ENCODE measurements around the gene SF3B2. TPM values are rescaled to one million over a fixed set of nuclear protein-coding genes. Genes with fewer than 3 reads are reported as not detected.
A peak's percentile ranks its signal among the peaks of the same experiment; 100 is the strongest.

SF3B2 gene
- total and polyA plus RNA-seq, 2 donors (not counting 1 experiment from before 2014, with no cell fraction given) = 87.7 to 108 TPM

GRCh38 chr11:66115638-66116301 lies 63.6 kb downstream of the SF3B2 start:
- Histone ChIP-seq H3K36me3 (ENCODE audit: control insufficient read depth, insufficient read depth, low read length) (no peaks in the 10 kb centered on the region), H3K4me1 (ENCODE audit: control insufficient read depth, extremely low read depth, insufficient read depth, low read length) (peaks cover 21% of the 10 kb centered on the region), H3K4me3 (replicated peaks in 1 of 4; ENCODE audit: control extremely low read depth in 1 of 4, insufficient read depth in 1 of 4, low read depth in 3 of 4, low read length in 4 of 4) (no peak overlapping the region), H3K9me3 (ENCODE audit: control insufficient read depth, insufficient read depth, low read depth, low read length) (no peaks in the 10 kb centered on the region), H3K27ac (ENCODE audit: insufficient read depth, low read length) (no peak overlapping the region), H2AFZ (ENCODE audit: low read length) (no peak overlapping the region), H4K20me1 (ENCODE audit: control insufficient read depth, extremely low read depth, insufficient read depth, low read length) (no peaks in the 10 kb centered on the region), H3K4me2 (ENCODE audit: extremely low read depth, insufficient read depth, low read length) (no peak overlapping the region), H3K9ac (ENCODE audit: insufficient read depth, low read length) (no peak overlapping the region), H3K79me2 (ENCODE audit: control insufficient read depth, insufficient read depth, low read length) (peaks cover 10% of the 10 kb centered on the region), H3K27me3 (ENCODE audit: control insufficient read depth, insufficient read depth, low read length) (no peaks in the 10 kb centered on the region)
- no peak for TF ChIP-seq EZH2 (IDR thresholded peaks at IDR 0.05; ENCODE audit: low read length, missing control alignments)
- TF ChIP-seq CTCF (conservative IDR thresholded peaks at IDR 0.05 in 1 of 2, IDR thresholded peaks at IDR 0.05 in 1 of 2; ENCODE audit: low read depth in 1 of 2, low read length in 2 of 2) = no peak
- peak in 1 of 2 donors; percentile 72 for DNase-seq (ENCODE audit: low read depth in 2 of 2)

- no peaks in the 10 kb centered on the region for H3K27me3 ChIP-seq (ENCODE audit: control insufficient read depth, insufficient read depth, low read length)
- H4K20me1 ChIP-seq (ENCODE audit: control insufficient read depth, extremely low read depth, insufficient read depth, low read length) = no peaks in the 10 kb centered on the region
- H3K9me3 ChIP-seq (ENCODE audit: control insufficient read depth, insufficient read depth, low read depth, low read length) = no peaks in the 10 kb centered on the region
- TF ChIP-seq EZH2 (IDR thresholded peaks at IDR 0.05; ENCODE audit: low read length, missing control alignments) = no peak
- TF ChIP-seq CTCF (conservative IDR thresholded peaks at IDR 0.05 in 1 of 2, IDR thresholded peaks at IDR 0.05 in 1 of 2; ENCODE audit: low read depth in 1 of 2, low read length in 2 of 2) = no peak
- DNase-seq (ENCODE audit: low read depth in 2 of 2) = no peak
- no peak overlapping the region for H3K4me3 ChIP-seq (replicated peaks in 1 of 4; ENCODE audit: control extremely low read depth in 1 of 4, insufficient read depth in 1 of 4, low read depth in 3 of 4, low read length in 4 of 4)
- no peak overlapping the region for H3K9ac ChIP-seq (ENCODE audit: insufficient read depth, low read length)
- H3K36me3 ChIP-seq (ENCODE audit: control insufficient read depth, insufficient read depth, low read length) = no peaks in the 10 kb centered on the region
- H3K79me2 ChIP-seq (ENCODE audit: control insufficient read depth, insufficient read depth, low read length) = peaks cover 8% of the 10 kb centered on the region
- H2AFZ ChIP-seq (ENCODE audit: low read length) = no peak overlapping the region
- H3K27ac ChIP-seq (ENCODE audit: insufficient read depth, low read length) = no peak overlapping the region
- peaks cover 17% of the 10 kb centered on the region for H3K4me1 ChIP-seq (ENCODE audit: control insufficient read depth, extremely low read depth, insufficient read depth, low read length)
- no peak overlapping the region for H3K4me2 ChIP-seq (ENCODE audit: extremely low read depth, insufficient read depth, low read length)
Observed at GRCh38 chr11:66116576-66117361, 64.6 kb downstream of the SF3B2 start.

GRCh38 chr11:66118847-66119246 lies 66.7 kb downstream of the SF3B2 start:
- H3K27ac ChIP-seq (ENCODE audit: insufficient read depth, low read length) = peak overlapping the region; percentile 50
- H3K9ac ChIP-seq (ENCODE audit: insufficient read depth, low read length) = no peak overlapping the region
- no peak overlapping the region for H3K4me3 ChIP-seq (replicated peaks in 1 of 4; ENCODE audit: control extremely low read depth in 1 of 4, insufficient read depth in 1 of 4, low read depth in 3 of 4, low read length in 4 of 4)
- no peaks in the 10 kb centered on the region for H3K36me3 ChIP-seq (ENCODE audit: control insufficient read depth, insufficient read depth, low read length)
- no peak overlapping the region for H3K4me2 ChIP-seq (ENCODE audit: extremely low read depth, insufficient read depth, low read length)
- no peaks in the 10 kb centered on the region for H4K20me1 ChIP-seq (ENCODE audit: control insufficient read depth, extremely low read depth, insufficient read depth, low read length)
- peaks cover 8% of the 10 kb centered on the region for H3K79me2 ChIP-seq (ENCODE audit: control insufficient read depth, insufficient read depth, low read length)
- H3K9me3 ChIP-seq (ENCODE audit: control insufficient read depth, insufficient read depth, low read depth, low read length) = no peaks in the 10 kb centered on the region
- no peak for DNase-seq (ENCODE audit: low read depth in 2 of 2)
- H2AFZ ChIP-seq (ENCODE audit: low read length) = no peak overlapping the region
- TF ChIP-seq EZH2 (IDR thresholded peaks at IDR 0.05; ENCODE audit: low read length, missing control alignments) = no peak
- no peak for TF ChIP-seq CTCF (conservative IDR thresholded peaks at IDR 0.05 in 1 of 2, IDR thresholded peaks at IDR 0.05 in 1 of 2; ENCODE audit: low read depth in 1 of 2, low read length in 2 of 2)
- H3K4me1 ChIP-seq (ENCODE audit: control insufficient read depth, extremely low read depth, insufficient read depth, low read length) = peaks cover 12% of the 10 kb centered on the region
- H3K27me3 ChIP-seq (ENCODE audit: control insufficient read depth, insufficient read depth, low read length) = no peaks in the 10 kb centered on the region
